ENCODE results near the gene JAK3.

The JAK3 gene

GRCh38 chr19:17775991-17776803 lies 71.6 kb downstream of the JAK3 start:
- no peaks in the 10 kb centered on the region for H3K9me3 ChIP-seq
- peaks cover 17 to 18% of the 10 kb centered on the region in 2 experiments for H3K4me1 ChIP-seq (ENCODE audit: control insufficient read depth in 1 of 2, insufficient read depth in 1 of 2, low read depth in 1 of 2, low read length in 1 of 2)
- no peak for TF ChIP-seq CTCF (IDR thresholded peaks at IDR 0.05)
- no peak overlapping the region for H3K4me3 ChIP-seq (ENCODE audit: low read depth in 1 of 2, low read length in 1 of 2)
- H3K27ac ChIP-seq: no peak overlapping the region
- H3K36me3 ChIP-seq: peaks cover 71% of the 10 kb centered on the region
- no peaks in the 10 kb centered on the region for H3K27me3 ChIP-seq

GRCh38 chr19:17775245-17775927 lies 72.4 kb downstream of the JAK3 start:
- Histone ChIP-seq H3K4me1 (ENCODE audit: control insufficient read depth in 1 of 2, insufficient read depth in 1 of 2, low read depth in 1 of 2, low read length in 1 of 2) (peaks cover 17 to 18% of the 10 kb centered on the region in 2 experiments), H3K27me3 (no peaks in the 10 kb centered on the region), H3K36me3 (peaks cover 70% of the 10 kb centered on the region), H3K4me3 (ENCODE audit: low read depth in 1 of 2, low read length in 1 of 2) (no peak overlapping the region), H3K9me3 (no peaks in the 10 kb centered on the region), H3K27ac (no peak overlapping the region)
- TF ChIP-seq CTCF (IDR thresholded peaks at IDR 0.05): peak; percentile 62
